SW480 (cell line): ENCODE data around the gene PPP2R3A.
"Not testable (repeated sequence)": the region's sequence is repeated elsewhere in the genome, so short reads cannot be mapped to it uniquely, and the experiment has no call there.

Experiments used
- DNase-seq: peaks from one replicate; pipeline ENCODE4 v3.0.0-alpha.2; 2016; ENCODE audit warnings: low spot score

The PPP2R3A gene

DNA sequence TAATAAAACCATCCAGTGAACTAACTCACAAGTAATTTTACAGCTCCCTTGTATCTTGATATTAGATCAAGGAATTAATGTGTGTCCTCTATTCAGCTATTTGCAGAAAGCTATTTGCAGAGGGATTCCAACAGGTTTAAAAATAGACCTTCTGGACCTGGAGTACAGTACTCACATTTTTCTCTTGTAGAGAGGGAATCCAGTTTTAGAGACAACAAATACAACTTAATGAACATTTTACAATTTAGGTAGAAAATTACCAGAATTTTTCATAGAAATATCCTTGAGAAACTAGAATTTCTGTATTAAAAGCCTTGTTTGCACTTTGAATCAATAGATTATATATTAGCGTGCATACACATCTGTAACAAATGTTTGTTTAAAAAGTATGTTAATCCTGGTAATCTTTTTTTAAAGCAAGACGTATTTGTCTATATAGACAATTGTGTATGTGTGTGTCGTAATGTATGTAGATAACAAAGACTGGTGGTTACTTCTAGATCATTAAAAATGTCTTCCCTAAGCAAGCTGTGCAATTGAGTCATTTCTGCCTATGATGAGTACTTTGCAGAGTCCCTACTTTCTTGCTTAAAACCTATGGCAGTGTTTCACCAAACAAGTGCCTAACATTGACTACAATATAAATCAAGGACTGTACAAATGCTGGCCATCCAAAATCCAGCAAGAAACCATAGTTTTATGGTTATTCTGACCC, 57.9 kb downstream of the PPP2R3A start:
- no peak for DNase-seq

DNA sequence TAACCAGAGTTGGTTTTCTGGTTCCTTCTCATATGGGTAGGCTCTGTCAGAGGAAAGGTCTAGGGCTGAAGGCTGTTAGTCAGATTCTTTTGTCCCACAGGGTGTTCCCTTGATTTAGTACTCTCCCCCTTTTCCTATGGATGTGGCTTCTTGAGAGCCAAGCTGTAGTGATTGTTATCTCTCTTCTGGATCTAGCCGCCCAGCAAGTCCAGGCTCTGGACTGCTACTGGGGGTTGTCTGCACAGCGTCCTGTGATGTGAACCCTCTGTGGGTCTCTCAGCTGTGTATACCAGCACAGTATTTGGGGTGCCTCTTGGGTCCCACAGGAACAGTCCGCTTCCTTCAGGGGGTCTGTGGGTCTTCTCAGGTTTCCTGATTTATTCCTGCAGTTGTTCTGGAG, 70.8 kb downstream of the PPP2R3A start:
- no peak for DNase-seq

DNA sequence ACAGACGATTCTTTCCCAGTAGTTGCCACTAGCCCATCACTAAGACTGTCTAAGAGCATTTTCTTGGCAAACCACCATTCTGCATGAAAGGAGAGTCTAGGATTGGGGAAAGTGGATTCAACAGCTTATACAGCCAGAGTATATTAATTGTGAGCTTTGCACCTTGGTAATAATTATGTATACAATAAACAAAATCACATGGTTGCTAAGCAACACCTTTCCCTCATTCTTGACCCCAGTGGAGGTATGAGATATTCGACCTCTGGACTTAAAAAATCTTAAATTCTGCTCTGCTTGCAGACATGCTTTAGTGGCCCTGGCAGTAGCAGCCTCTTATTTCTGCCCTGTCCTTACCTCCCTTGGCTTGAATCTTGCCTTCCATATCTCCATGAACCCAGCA, 73.1 kb downstream of the PPP2R3A start:
- no peak for DNase-seq

- DNase-seq: peak; percentile 53
Observed at GRCh38 chr3:136042608-136043221, 77.2 kb downstream of the PPP2R3A start.

- DNase-seq: no peak
Observed at GRCh38 chr3:136044980-136045745, 79.6 kb downstream of the PPP2R3A start.

- DNase-seq: no peak
Observed at GRCh38 chr3:136048068-136048467, 82.5 kb downstream of the PPP2R3A start.

- DNase-seq: no peak
Observed at GRCh38 chr3:136050250-136050649, 84.7 kb downstream of the PPP2R3A start.

- no peak for DNase-seq
Observed at GRCh38 chr3:136055491-136055890, 90.0 kb downstream of the PPP2R3A start.

DNA sequence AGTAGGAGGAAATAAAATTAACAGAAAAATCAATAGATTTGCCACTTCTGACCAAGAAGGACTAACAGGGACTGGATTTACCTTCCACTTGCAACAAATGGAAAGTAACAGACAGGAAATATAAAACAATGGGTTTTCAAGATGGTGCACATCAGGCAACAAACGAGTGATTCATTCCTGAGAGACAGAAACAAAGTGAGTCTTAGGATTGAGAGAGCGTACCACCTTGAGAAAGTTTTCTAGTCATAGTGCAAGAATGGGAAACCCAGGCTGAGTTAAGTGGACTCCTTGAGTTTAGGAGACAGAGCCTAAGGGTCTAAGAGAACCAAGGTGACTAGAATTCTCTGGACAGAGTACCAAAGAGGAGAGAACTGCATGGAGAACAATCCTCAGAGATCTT, 101.7 kb downstream of the PPP2R3A start:
- DNase-seq: no peak

GRCh38 chr3:136068708-136069107, 103.2 kb downstream of the PPP2R3A start:
- DNase-seq: no peak

- no peak for DNase-seq
Observed at GRCh38 chr3:136069933-136070332, 104.4 kb downstream of the PPP2R3A start.

GRCh38 chr3:136070334-136070733, 104.8 kb downstream of the PPP2R3A start:
- DNase-seq: peak; percentile 78

- DNase-seq: peak; percentile 39
Observed at GRCh38 chr3:136070953-136071949, 105.7 kb downstream of the PPP2R3A start.

DNA sequence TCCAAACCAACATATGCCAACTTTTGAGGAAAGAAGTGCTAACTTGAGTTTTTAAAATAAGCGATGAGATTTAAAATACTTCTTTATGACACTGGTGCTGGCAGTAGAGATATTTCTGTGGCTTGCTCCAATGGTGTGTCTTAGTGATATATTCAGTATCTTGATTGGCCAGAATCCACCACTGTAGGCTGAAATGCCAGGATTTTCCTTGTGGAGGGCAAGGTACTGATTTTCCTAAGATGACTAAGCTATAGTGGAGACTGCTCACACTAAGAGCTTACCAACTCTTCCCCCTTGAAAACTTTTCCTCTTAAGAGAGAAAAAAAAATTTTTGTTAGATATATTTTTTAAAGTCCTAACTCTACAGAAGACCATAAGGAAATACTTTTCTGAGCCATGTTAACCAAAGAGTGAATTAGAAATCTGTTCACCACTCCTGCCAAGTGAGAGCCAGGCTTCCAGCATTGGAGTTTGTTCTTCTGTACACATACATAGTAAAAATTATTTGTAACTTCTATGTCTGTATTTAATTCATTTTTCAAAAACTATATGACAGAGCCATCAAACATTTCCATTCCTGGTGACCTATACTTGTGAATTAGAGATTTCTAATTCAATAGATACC, 109.1 kb downstream of the PPP2R3A start:
- DNase-seq: no peak

GRCh38 chr3:136075218-136075808, 109.8 kb downstream of the PPP2R3A start:
- DNase-seq: peak; percentile 61

DNA sequence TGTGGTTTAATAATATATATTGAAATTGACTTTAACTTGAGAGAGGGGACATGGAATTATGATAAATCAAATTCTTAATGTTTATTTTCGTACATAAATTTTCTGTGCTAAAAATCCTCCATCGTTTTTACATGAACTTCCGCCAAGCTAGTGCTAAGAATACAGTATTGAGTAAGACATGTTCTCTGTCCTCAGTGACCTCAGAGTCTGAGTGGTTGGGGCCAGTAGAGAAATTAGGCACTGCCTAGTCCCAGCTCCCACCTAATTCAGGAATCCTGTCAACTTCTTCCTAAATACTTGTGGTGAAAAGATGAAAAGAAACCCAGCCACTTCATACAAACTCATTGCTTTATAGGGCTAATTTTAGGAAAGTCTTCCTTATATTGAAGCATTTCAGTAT, 110.3 kb downstream of the PPP2R3A start:
- peak; percentile 13 for DNase-seq

DNA sequence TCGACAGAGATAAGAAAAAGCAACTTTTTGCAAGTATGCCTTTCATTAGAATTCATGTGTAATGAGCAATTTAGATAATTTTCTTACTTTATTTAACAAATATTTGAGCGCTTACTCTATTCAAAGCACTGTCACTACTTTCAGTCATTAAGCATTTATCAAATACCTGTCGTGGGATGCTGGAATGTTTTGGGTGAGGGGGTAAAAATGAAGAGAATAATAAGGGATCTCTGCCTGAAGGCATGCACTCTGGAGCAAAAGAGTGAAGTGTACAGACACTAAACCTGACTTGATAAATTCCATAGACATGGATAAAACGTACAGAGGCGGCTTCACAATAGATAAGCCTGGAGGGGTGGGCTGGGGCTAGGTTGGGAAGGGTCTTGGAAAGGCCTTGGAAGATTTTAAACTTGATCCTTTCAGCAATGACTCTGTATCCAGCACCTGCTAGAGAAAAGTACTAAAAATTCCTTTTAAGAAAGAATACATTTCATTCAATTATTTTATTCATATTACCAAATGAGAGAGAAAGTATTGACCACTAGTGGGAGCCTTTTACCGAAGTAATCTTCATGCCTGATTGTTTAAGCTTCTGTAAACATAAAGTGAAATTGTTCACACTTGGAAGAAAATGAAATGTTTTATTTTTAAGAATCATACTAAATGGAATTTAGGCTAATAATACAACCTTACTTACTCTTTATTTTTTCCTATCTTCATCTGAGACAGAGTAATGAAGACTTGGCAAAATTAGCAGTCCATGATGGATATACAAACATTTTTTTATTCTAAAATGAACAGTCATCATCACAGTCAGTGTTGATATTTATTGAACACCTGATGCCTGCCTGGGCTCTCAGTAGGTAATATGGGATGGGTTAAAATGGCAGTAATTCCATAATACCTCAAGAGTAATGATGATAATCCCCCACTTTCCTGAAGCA, 113.2 kb downstream of the PPP2R3A start:
- DNase-seq: peak; percentile 48

DNA sequence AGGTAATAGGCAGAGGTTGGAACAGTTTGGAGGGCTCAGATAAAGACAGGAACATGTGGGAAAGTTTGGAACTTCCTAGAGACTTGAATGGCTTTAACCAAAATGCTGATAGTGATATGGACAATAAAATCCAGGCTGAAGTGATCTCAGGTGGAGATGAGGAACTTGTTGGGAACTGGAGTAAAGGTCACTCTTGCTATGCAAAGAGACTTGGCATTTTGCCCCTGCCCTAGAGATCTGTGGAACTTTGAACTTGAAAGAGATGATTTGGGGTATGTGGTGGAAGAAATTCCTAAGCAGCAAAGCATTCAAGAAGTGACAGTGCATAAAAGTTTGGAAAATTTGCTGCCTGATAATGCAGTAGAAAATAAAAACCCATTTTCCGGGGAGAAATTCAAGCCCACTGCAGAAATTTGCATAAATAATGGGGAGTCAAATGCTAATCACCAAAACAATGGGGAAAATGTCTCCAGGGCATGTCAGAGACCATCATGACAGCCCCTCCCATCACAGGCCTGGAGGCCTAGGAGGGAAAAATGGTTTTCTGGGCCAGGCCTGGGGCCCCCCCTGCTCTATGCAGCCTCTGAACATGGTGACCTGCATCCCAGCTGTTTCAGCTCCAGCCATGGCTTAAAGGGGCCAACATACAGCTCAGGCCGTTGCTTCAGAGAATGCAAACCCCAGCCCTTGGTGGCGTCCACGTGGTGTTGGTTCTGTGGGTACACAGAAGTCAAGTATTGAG, 118.3 kb downstream of the PPP2R3A start:
- DNase-seq: not testable (repeated sequence)

GRCh38 chr3:136085067-136085466, 119.5 kb downstream of the PPP2R3A start:
- not testable (repeated sequence) for DNase-seq
